OCI-LY7 (cell line): ENCODE measurements around the gene C11orf24.

Experiments
- EZH2phosphoT487 ChIP-seq: fragments of 200-600 bp; sonication (generic); IDR thresholded peaks from 2 replicates; pipeline ENCODE4 v1.6.1; 2018; ENCODE audit warnings: low read depth, borderline replicate concordance, mild to moderate bottlenecking, mixed run types, antibody characterized with exemption, low read length, moderate library complexity, mixed read lengths
- TF ChIP-seq, protein P1 (sequence below): fragments of 200-600 bp; sonication (generic); conservative IDR thresholded peaks from 2 replicates; pipeline ENCODE4 v1.5.1; 2014; ENCODE audit warnings: mild to moderate bottlenecking, antibody characterized with exemption, low read length, moderate library complexity, mixed read lengths

DNA sequence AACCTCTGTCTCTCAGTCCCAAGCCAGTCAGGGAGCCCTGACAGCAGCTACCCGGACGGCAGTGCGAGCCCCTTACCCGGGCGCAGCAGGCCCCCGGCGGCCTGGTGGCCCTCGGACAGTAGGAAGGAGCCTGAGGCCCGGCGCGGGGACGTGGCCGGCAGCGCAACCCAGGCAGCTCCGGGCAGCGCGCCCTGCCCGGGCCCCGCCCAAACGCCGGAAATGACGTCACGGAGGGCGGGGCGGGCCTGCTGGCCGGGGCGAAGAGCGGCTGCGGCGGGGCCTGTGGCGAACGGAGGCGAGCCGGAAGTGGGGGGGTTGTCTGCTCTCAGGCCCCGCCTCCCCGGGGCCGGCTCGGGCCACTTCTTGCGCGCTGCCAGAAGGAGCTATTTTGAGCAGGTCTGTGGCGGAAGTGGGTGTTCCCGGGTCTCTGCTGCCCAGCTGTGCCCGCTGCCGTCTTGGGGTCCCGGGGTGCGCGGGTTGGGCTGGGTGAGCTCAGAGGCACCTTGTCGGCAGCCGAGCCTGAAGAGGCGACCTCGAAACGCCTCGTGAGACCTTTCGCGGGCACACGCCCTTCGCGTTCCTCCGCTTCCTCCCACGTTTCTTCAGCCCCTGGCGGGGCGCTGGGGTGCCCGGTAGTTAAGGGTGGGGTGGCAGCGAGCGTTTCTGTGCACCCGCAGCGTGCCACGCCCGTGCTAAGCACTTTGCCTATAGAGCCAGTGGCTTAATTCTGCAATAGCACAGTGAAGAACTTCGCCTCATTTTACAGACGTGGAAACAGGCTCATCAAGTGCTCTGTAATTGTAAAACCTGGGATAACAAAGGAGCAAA is at the start of gene C11orf24:
- TF ChIP-seq, protein P1, sequence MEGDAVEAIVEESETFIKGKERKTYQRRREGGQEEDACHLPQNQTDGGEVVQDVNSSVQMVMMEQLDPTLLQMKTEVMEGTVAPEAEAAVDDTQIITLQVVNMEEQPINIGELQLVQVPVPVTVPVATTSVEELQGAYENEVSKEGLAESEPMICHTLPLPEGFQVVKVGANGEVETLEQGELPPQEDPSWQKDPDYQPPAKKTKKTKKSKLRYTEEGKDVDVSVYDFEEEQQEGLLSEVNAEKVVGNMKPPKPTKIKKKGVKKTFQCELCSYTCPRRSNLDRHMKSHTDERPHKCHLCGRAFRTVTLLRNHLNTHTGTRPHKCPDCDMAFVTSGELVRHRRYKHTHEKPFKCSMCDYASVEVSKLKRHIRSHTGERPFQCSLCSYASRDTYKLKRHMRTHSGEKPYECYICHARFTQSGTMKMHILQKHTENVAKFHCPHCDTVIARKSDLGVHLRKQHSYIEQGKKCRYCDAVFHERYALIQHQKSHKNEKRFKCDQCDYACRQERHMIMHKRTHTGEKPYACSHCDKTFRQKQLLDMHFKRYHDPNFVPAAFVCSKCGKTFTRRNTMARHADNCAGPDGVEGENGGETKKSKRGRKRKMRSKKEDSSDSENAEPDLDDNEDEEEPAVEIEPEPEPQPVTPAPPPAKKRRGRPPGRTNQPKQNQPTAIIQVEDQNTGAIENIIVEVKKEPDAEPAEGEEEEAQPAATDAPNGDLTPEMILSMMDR = no peak
- no peak for TF ChIP-seq EZH2phosphoT487
